Muscle layer of colon (tissue), 2 donors: Measurements from ENCODE around the gene FAT2.

Source experiments
- H3K27ac ChIP-seq: one replicate; pipeline ENCODE4 v1.7.0; 2013; ENCODE audit warnings: low read depth, mild to moderate bottlenecking, low read length, moderate library complexity
- H3K27me3 ChIP-seq, 2 donors: one replicate each; pipeline ENCODE4 v1.7.0; 2013; ENCODE audit warnings: low read length in 2 of 2, mild to moderate bottlenecking in 2 of 2; ENCODE audit not compliant: insufficient read depth in 2 of 2, control insufficient read depth in 1 of 2
- H3K36me3 ChIP-seq: one replicate; pipeline ENCODE4 v1.7.0; 2013; ENCODE audit warnings: mild to moderate bottlenecking, low read length; ENCODE audit not compliant: insufficient read depth
- H3K4me1 ChIP-seq: one replicate; pipeline ENCODE4 v1.7.0; 2013; ENCODE audit warnings: mild to moderate bottlenecking, low read length; ENCODE audit not compliant: insufficient read depth
- H3K4me3 ChIP-seq, 2 donors: one replicate each; pipeline ENCODE4 v1.7.0; 2013; ENCODE audit warnings: low read length in 2 of 2, low read depth in 1 of 2, mild to moderate bottlenecking in 1 of 2, moderate library complexity in 1 of 2
- H3K9ac ChIP-seq: one replicate; pipeline ENCODE4 v1.7.0; 2013; ENCODE audit warnings: low read length
- H3K9me3 ChIP-seq: one replicate; pipeline ENCODE4 v1.7.0; 2013; ENCODE audit warnings: mild to moderate bottlenecking, low read length
- donor health status: abdominal sarcoma.
- donor health status: Adenocarcinoma of cecum.

FAT2 gene, protein sequence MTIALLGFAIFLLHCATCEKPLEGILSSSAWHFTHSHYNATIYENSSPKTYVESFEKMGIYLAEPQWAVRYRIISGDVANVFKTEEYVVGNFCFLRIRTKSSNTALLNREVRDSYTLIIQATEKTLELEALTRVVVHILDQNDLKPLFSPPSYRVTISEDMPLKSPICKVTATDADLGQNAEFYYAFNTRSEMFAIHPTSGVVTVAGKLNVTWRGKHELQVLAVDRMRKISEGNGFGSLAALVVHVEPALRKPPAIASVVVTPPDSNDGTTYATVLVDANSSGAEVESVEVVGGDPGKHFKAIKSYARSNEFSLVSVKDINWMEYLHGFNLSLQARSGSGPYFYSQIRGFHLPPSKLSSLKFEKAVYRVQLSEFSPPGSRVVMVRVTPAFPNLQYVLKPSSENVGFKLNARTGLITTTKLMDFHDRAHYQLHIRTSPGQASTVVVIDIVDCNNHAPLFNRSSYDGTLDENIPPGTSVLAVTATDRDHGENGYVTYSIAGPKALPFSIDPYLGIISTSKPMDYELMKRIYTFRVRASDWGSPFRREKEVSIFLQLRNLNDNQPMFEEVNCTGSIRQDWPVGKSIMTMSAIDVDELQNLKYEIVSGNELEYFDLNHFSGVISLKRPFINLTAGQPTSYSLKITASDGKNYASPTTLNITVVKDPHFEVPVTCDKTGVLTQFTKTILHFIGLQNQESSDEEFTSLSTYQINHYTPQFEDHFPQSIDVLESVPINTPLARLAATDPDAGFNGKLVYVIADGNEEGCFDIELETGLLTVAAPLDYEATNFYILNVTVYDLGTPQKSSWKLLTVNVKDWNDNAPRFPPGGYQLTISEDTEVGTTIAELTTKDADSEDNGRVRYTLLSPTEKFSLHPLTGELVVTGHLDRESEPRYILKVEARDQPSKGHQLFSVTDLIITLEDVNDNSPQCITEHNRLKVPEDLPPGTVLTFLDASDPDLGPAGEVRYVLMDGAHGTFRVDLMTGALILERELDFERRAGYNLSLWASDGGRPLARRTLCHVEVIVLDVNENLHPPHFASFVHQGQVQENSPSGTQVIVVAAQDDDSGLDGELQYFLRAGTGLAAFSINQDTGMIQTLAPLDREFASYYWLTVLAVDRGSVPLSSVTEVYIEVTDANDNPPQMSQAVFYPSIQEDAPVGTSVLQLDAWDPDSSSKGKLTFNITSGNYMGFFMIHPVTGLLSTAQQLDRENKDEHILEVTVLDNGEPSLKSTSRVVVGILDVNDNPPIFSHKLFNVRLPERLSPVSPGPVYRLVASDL (N-terminal part only)

GRCh38 chr5:151591144-151591819 lies at the start of gene FAT2:
Gene FAT2, minus strand, starts transcription at chr5:151591331. Its CDS starts 22,400 bp downstream, at chr5:151568931.
- Histone ChIP-seq H3K27ac (no peak within 1 kb of the TSS), H3K9ac (no peak within 1 kb of the TSS)

GRCh38 chr5:151638619-151639018 lies 47.5 kb upstream of the FAT2 start:
- Histone ChIP-seq H3K4me1 (no peaks in the 10 kb centered on the region), H3K36me3 (no peaks in the 10 kb centered on the region), H3K9me3 (no peaks in the 10 kb centered on the region), H3K9ac (no peak overlapping the region), H3K27ac (no peak overlapping the region), H3K27me3 (no peaks in the 10 kb centered on the region), H3K4me3 (no peak overlapping the region)

More at GRCh38 chr5:151591144-151591819, at the start of gene FAT2:
- Histone ChIP-seq H3K27me3 (peaks cover 0 to 5% of the 10 kb centered on the region in 2 donors), H3K36me3 (no peaks in the 10 kb centered on the region), H3K9me3 (no peaks in the 10 kb centered on the region), H3K4me1 (no peaks in the 10 kb centered on the region), H3K4me3 (no peak within 1 kb of the TSS)

DNA sequence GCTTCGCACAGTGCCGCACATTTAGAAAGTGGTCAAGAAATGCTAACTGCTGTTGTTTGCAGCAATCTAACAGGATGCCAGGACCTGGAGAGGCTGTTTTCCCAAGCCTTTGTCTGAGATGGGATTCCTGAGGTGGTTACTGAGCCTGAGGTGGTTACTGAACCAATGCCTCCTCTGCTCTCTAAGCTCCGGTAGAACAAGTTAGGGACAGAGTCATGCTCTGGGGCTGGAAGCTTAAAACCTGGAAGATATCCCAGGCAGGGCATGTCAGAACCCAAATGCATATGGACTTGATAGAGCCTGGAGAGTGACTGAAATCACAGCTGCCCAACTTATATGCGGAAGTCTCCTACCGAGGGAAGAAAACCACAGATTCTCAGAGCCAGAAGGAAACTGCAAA lies 46.5 kb upstream of the FAT2 start:
- Histone ChIP-seq H3K4me3 (no peak overlapping the region), H3K27me3 (no peaks in the 10 kb centered on the region), H3K9ac (no peak overlapping the region), H3K27ac (no peak overlapping the region), H3K9me3 (no peaks in the 10 kb centered on the region), H3K4me1 (no peaks in the 10 kb centered on the region), H3K36me3 (no peaks in the 10 kb centered on the region)

GRCh38 chr5:151633892-151634291 lies 42.8 kb upstream of the FAT2 start:
- Histone ChIP-seq H3K9ac (no peak overlapping the region), H3K27me3 (no peaks in the 10 kb centered on the region), H3K4me3 (no peak overlapping the region), H3K4me1 (no peaks in the 10 kb centered on the region), H3K27ac (no peak overlapping the region), H3K36me3 (no peaks in the 10 kb centered on the region), H3K9me3 (no peaks in the 10 kb centered on the region)

DNA sequence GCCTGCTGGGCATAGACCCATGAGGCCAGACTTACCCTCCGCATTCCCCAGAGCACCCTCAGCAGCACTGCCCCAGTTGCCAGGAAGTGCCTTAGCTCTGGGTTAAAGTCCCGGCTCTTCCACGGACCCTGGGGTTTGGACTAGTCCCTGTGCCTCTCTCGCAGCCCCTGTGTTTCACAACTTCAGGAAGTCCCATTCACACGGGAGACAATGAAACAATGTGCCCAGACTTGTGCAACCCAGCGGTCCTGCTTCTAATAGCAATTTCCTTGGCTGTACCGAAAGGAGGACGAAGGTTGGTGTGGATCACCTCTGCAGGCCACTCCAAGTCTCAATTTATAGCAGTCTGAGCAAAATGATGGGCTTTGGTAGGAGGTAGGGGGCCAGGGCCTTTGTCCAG lies 41.8 kb upstream of the FAT2 start:
- Histone ChIP-seq H3K4me1 (no peaks in the 10 kb centered on the region), H3K27ac (no peak overlapping the region), H3K36me3 (no peaks in the 10 kb centered on the region), H3K9ac (no peak overlapping the region), H3K9me3 (no peaks in the 10 kb centered on the region), H3K4me3 (no peak overlapping the region), H3K27me3 (no peaks in the 10 kb centered on the region)

- Histone ChIP-seq H3K4me1 (no peaks in the 10 kb centered on the region), H3K4me3 (no peak overlapping the region), H3K27me3 (no peaks in the 10 kb centered on the region), H3K9ac (no peak overlapping the region), H3K9me3 (no peaks in the 10 kb centered on the region), H3K27ac (no peak overlapping the region), H3K36me3 (no peaks in the 10 kb centered on the region)
These were observed 41.4 kb upstream of the FAT2 start for GRCh38 chr5:151632524-151632923.

DNA sequence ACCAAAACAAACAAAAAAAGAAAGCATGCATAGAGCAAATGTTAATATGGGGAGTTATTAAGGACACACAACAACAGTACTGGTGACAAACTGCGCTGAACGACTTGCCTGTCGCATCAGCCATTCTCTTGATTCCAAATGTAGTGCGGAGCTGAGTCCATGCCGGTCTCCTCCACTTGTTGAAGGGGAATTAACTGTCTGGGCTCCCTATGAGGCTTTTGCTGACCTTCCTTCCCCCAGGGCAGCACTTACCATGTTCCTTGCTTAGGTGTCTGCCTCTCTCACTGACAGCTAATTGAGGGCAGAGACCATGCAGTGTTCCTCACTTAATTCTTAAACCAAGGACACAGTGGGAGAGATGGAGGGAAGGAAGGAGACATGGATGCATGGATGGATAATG lies 40.8 kb upstream of the FAT2 start:
- Histone ChIP-seq H3K4me1 (no peaks in the 10 kb centered on the region), H3K4me3 (no peak overlapping the region)

DNA sequence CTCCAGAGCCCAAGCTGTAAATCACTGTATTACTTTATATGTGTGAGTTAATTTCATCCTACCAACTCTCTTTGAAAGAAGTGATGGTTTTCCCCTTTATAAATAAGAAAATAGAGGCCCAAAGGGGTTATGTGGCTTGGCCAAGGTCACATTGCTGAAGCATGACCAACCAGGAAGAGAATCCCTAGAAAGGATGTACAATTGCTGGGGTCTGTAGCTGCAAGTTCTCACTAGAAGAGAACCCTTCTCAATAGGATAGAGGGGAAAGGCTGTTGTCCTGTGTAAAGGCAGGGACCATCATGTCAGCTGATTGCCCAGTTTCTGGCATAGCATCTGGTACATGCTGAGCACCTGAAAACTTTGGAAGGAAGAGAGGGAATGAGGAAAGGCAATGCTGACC lies 39.0 kb upstream of the FAT2 start:
- H3K9me3 ChIP-seq = no peaks in the 10 kb centered on the region
- H3K27me3 ChIP-seq = no peaks in the 10 kb centered on the region
- no peak overlapping the region for H3K27ac ChIP-seq
- H3K4me1 ChIP-seq = no peaks in the 10 kb centered on the region
- no peak overlapping the region for H3K4me3 ChIP-seq
- no peaks in the 10 kb centered on the region for H3K36me3 ChIP-seq
- no peak overlapping the region for H3K9ac ChIP-seq

More for the DNA sequence above, 40.8 kb upstream of the FAT2 start:
- no peaks in the 10 kb centered on the region for H3K27me3 ChIP-seq
- no peaks in the 10 kb centered on the region for H3K36me3 ChIP-seq
- no peak overlapping the region for H3K9ac ChIP-seq
- no peak overlapping the region for H3K27ac ChIP-seq
- H3K9me3 ChIP-seq = no peaks in the 10 kb centered on the region

- Histone ChIP-seq H3K4me3 (no peak overlapping the region), H3K4me1 (no peaks in the 10 kb centered on the region), H3K27me3 (no peaks in the 10 kb centered on the region), H3K36me3 (no peaks in the 10 kb centered on the region), H3K9me3 (no peaks in the 10 kb centered on the region), H3K27ac (no peak overlapping the region), H3K9ac (no peak overlapping the region)
These were observed 37.1 kb upstream of the FAT2 start for GRCh38 chr5:151628112-151628823.

- Histone ChIP-seq H3K9me3 (no peaks in the 10 kb centered on the region), H3K36me3 (no peaks in the 10 kb centered on the region), H3K27me3 (no peaks in the 10 kb centered on the region), H3K9ac (no peak overlapping the region), H3K27ac (no peak overlapping the region), H3K4me1 (no peaks in the 10 kb centered on the region), H3K4me3 (no peak overlapping the region)
These were observed 36.5 kb upstream of the FAT2 start for GRCh38 chr5:151627650-151628049.
